RPMI7951 (cell line): ENCODE results near the gene JADE2. TPM values are rescaled to one million over a fixed set of nuclear protein-coding genes. Genes with fewer than 3 reads are reported as not detected.
"Not testable (repeated sequence)": the region's sequence is repeated elsewhere in the genome, so short reads cannot be mapped to it uniquely, and the experiment has no call there.

Experiments used
- DNase-seq: peaks from one replicate; pipeline ENCODE4 v3.0.0-alpha.2; 2012; ENCODE audit warnings: low read depth
- total RNA-seq: library from RNA; depleted of rRNA; stranded (reverse); fragments of >200 nt; shearing (Covaris generic); gene quantifications from 2 replicates; pipeline ENCODE4 v1.2.3, GENCODE V29; 2014; rRNA removed

The JADE2 gene
- total RNA-seq = 8.3 and 10.7 TPM in 2 replicates

DNA sequence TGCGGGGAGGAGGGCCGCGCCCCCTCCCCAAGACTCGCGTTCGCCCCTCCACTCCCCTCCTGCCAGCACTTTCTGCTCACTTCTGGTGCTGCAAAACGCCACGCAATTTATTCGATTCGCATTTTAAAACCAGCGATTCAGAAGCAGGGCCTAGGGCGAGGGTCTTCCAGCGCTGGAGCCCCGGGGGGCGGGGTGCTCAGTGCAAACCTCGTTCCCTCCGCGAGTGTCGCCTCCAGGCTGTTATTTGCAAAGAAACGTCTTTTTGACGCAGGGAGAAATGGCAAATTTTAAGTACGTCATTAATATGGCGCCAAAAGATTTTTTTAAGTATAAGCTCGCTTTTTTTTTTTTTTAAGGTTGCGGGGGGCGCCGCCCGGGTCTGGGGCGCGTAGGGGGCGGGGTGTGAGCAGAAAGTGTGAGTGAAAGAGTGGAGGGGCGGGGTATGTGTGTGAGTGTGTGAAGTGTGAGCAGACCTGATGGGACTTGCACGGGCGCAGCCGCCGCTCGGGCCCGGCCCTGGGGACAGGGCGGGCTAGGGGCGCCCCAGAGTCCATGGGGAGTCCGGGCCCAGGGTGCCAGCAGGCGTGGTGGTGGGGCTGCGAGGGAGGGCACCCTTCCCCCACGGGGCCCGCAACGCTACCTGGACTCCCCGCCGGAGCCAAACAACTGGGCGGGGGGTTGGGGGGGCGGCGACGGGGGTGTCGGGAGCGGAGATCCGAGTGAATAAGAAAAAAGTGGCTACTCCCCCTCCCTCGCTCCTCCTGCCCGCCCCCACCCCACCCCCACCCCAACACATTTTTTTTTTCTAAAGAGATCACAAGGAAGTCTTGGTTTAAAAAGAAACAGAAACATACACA lies at the start of gene JADE2:
Gene JADE2, plus strand, starts transcription at position 845 of the 857 bp plus-strand sequence. CDS start 10,188 bp downstream, outside the sequence.
- peak; percentile 51 for DNase-seq

DNA sequence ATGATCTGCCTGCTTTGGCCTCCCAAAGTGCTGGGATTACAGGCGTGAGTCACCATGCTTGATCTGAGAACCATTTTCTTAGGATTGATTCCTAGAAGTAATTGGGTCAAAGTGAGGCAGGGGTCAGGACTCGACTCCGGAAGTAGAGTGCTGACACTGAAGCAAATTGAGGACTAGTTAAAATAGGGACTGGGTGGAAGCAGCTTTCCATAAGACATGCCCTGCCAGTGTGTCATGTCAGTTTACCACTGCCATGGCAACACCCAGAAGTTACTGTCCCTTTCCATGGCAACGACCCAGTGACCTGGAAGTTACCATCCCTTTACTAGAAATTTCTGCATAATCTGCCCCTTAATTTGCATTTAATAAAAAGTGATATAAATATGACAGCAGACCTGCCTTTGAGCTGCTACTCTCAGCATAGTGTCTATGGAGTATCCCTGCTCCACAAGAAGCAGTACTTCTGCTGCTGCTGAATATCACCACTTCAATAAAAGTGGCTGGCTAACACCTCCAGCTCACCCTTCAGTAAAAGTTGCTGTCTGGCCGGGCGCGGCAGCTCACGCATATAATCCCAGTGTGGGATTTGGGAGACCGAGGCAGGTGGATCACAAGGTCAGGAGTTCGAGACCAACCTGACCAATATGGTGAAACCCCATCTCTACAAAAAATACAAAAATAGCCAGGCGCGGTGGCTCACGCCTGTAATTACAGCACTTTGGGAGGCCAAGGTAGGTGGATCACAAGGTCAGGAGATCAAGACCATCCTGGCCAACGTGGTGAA lies 47.8 kb upstream of the JADE2 start:
- DNase-seq = peak; percentile 19

- no peak for DNase-seq
Observed at GRCh38 chr5:134479839-134480238, 45.6 kb upstream of the JADE2 start.

GRCh38 chr5:134489227-134489944 lies 36.1 kb upstream of the JADE2 start:
- DNase-seq = no peak

- DNase-seq = no peak
Observed at GRCh38 chr5:134490255-134490924, 35.1 kb upstream of the JADE2 start.

DNA sequence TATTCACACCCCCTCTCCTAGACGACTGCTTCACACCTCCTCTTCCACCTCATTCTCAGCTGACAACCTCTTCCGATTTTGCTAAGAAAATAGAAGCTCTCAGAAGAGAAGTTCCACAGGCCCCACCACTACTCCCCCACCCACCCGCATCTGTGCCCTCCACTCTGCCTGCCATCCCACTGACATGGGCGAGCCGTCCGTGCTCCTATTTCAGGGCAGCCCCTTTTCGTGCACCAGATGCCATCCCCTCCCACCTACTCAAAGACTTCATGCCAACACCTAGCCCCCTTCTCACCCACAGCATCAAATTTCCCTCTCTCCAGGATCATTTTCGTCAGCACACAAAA lies 34.6 kb upstream of the JADE2 start:
- DNase-seq = no peak

DNA sequence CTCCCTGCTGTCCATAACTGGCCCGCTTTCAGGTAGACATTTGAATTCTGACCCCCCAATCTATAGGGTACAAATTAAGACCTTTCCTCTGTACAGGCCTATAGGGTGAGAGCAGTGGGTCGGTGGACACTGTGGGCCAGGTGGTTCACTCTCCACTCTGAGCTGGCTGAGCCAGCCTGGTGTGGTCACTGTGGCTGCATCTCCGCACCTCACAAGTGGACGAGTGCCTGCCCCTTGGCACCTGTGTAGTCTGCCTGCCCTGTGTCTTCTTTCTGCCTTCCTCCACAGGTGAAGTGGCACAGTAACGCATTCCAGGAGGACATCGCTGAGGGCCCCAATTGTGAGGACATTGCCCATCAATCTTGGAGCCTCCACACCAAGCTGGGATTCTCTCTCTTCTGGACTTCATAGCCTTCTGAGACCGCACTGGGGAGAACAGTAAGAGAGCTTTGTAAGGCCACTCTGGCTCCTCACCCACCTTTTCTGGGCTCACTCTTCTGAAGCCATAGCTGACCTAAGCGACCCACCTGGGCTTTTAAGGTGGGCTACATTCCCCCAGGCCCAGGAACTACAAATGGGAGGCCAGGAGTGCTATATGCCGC lies 33.5 kb upstream of the JADE2 start:
- no peak for DNase-seq

DNA sequence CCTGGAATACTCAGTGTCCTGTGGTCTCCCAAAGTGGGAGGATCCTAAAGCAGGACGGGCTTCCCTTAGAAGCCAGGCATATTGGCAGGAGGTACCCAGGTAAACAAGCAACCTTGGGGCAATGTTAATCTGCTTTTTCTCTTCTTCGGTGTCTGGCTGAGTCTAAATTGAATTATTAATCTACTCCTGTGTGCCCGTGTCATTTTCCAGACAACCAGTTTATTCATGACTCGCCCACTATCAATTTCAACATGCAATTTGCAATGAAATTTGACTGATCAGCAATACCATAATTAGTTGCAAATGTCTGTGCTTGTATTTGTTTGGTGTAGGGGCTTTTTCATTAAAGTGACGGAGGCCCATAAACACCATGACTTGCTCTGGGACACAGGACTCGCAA lies 32.9 kb upstream of the JADE2 start:
- DNase-seq = no peak

- no peak for DNase-seq
Observed at GRCh38 chr5:134493461-134494055, 31.9 kb upstream of the JADE2 start.

DNA sequence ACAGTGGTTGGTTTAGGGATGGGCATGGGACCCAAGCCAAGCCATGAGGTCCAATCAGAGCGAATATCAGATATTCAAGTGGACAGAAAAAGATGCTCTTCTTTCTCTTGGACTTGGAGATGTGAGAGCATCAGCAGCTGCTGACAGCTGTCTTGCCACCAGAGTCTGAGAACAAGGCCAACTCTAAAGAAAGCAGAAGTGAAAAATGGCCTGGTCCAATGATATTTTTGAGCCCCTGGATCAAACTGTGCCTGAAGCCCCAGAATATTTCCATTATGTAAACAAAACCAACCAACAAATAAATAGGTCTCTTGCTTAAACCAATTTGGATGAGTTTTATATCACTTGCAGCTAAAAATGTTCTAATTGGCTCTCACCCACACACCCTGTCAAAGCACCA lies 30.7 kb upstream of the JADE2 start:
- no peak for DNase-seq

DNA sequence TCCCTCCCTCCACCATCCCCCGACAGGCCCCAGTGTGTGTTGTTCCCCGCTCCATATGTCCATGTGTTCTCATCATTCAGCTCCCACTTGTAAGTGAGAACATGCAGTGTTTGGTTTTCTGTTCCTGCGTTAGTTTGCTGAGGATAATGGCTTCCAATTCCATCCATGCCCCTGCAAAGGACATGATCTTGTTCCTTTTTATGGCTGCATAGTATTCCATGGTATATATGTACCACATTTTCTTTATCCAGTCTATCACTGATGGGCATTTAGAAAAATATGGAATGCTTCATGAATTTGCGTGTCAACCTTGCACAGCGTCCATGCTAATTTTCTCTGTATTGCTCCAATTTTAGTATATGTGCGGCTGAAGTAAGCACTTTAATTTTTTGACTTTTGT lies 25.6 kb upstream of the JADE2 start:
- DNase-seq = not testable (repeated sequence)

DNA sequence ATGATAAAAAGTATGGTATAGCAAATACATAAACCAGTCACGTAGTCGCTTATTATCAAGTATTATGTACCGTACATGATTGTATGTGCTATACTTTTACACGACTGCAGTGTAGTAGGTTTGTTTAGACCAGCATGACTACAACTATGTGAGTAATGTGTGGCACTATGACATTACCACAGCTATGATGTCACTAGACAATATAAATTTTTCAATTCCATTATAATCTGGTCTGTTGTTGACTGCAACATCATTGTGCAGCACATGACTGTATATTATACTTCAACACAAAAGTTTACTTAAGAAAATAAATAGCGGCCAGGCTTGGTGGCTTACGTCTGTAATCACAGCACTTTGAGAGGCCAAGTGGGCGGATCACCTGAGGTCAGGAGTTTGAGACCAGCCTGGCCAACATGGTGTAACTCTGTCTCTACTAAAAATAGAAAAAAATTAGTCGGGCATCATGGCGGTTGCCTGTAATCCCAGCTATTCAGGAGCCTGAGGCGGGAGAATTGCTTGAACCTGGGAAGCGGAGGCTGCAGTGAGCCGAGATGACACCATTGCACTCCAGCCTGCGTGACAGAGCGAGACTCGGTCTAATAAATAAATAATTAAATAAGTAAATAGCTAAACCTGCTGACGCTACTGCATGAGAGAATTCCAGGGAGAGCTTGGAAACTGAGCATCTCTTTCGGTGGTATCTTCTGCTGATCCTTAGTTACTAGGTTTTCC lies 24.6 kb upstream of the JADE2 start:
- no peak for DNase-seq

- no peak for DNase-seq
Observed at GRCh38 chr5:134502259-134502658, 23.2 kb upstream of the JADE2 start.

- DNase-seq = peak; percentile 98
Observed at GRCh38 chr5:134503088-134503936, 22.2 kb upstream of the JADE2 start.

DNA sequence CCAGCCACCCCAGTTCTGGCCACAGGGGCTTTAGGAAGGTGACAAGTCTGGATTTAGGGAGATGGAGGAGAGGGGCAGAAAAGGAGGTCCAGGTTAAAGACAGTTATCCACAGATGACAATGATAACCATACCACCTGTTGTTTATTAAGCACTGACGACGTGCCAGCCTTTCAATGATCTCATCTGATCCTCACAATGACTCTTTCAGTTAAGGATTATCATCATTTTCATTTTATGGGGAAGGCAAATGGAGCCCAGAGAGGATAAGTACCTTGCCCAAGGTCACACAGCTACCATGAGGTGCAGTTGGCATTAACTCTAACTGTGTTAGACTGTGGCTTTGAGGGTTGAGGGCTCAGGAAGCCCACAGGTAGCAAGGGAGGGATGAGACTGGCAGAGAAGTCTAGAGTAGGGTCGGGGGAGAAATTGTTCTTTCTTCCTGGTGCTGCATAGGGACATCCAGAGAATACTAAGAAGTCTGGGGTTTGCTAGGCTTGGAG lies 21.5 kb upstream of the JADE2 start:
- peak; percentile 47 for DNase-seq

DNA sequence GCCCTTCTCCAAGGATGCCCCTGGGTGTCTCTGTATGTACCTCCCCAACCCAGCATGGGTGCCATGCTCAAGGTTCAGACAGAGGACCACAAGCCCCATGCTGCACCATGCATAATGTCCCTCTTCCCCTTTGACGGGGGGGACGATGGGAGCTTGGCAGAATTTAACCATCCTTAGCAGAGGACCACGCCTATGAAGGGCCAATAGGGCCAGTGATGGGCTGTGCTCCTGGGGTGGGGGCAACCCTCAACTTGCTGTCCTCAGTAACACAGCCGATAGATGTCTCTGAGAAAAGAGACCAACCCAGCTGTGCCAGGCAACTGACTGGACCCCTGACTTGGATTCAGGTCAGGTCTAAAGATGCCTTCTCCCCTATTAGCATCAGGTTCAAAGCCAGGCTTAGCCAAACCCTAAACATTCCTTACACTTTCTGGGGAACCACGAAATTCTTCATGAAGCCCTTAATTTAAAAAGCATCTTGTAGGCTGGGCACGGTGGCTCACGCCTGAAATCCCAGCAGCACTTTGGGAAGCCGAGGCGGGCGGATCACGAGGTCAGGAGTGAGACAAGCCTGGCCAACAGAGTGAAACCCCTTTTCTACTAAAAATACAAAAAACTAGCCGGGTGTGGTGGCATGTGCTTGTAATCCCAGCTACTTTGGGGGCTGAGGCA lies 20.7 kb upstream of the JADE2 start:
- DNase-seq = no peak

DNA sequence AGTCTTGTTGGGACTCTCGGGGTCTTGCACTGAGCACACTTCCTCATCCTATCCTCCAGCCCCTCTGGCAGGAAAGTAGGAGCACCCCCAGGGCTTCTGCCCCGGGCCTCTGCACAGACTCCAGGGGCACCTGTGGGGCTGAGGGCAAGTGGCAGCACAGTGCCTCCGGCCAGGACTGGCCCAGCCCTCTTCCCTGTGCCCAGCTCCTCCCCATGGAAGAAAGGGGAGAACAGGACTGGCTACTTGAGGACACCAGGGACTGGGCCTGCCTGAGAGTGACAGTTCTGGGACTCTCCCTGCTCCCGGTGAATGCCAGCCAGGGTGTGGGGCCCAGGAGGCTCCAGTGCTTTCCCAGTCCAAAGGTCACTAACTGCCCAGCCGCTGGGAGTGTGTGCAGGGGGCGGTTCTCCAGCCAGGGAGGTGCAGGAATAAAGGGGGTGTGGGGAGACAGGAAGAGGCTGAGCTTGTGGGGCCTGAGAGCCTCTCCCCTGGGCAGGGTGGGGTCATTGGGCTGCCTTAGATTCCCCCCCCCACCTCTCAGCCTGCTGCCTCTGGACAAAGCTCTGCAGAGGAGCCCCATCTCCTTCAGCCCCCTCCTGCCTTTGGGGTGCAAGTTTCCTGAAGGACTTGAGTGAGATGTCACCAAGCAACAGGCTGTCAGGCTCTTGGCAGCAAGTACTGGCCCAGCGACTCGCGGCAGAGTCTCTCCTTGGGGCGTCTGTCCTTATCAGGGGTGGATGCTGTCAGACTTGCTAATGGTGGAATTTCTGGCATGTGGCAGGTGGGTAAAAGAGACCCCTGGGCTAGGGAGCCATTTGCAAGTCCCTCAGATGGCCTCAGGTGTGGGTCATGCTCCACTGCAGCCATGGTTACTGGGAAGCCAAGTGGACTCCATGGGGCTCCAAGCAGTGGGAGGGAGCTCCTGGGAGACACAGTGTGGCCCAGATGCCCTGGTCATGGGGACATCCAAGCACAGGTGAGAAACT lies 19.1 kb upstream of the JADE2 start:
- peak; percentile 33 for DNase-seq
